ENCODE results near the gene ZNF516. TPM values are rescaled to one million over a fixed set of nuclear protein-coding genes. Genes with fewer than 3 reads are reported as not detected.

Gene ZNF516
- total RNA-seq, 4 donors from 2014 or later = 34.4 to 57.3 (median 39.5) TPM

DNA sequence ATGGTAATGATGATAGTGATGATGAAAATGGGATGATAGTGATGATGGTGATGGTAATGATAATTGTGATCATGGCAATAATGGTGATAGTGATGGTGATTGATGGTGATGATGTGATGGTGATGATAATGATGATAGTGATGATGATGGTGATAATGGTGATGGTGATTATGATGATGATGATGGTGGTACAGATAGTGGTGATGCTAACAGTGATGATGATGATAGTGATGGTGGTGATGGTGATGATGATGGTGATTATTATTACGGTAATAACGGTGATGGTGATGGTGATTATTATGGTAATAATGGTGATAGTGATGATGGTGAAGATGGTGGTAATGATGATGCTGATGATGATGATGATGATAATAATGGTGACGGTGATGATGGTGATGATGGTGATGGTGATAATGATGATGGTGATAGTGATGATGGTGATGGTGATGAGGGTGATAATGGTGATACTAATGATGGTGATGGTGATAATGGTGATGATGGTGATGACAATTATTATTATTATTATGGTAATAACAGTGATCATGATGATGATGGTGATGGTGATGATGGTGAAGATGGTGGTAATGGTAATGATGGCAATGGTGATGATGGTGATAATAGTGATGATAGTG is 151.0 kb downstream of the ZNF516 start:
- TF ChIP-seq POLR2A (IDR thresholded peaks at IDR 0.05) = no peak
- TF ChIP-seq, protein P1, sequence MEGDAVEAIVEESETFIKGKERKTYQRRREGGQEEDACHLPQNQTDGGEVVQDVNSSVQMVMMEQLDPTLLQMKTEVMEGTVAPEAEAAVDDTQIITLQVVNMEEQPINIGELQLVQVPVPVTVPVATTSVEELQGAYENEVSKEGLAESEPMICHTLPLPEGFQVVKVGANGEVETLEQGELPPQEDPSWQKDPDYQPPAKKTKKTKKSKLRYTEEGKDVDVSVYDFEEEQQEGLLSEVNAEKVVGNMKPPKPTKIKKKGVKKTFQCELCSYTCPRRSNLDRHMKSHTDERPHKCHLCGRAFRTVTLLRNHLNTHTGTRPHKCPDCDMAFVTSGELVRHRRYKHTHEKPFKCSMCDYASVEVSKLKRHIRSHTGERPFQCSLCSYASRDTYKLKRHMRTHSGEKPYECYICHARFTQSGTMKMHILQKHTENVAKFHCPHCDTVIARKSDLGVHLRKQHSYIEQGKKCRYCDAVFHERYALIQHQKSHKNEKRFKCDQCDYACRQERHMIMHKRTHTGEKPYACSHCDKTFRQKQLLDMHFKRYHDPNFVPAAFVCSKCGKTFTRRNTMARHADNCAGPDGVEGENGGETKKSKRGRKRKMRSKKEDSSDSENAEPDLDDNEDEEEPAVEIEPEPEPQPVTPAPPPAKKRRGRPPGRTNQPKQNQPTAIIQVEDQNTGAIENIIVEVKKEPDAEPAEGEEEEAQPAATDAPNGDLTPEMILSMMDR (IDR thresholded peaks at IDR 0.05) = no peak
- no peak overlapping the region for H3K4me3 ChIP-seq (ENCODE audit: low read depth, poor library complexity, severe bottlenecking)
- intact Hi-C loops (cut with DNase I; ENCODE audit: low total_unique reads) = no loop called here
- no peak for DNase-seq (ENCODE audit: low spot score in 2 of 2)
- WGBS, 2 donors = 91 to 97% methylated on average over 3 of the region's 3 CpGs

DNA sequence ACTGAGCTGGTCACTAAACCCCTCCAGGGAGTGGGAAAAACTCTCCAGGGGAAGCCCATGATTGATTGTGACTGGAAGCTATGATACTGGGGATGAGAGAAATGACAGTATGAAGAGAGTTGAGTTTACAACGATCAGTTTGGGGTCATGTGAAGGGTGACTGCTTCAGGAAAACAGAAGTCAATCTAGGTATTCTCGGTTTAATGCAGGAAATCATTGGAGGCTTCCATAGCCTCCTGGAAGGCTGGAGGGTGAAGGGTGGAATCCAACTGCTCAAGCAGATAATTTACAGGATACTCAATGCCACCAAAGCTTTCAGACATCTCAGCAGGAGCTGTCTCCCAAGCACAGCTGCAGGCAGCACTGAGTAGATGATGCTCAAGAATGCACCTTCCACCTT is 154.6 kb downstream of the ZNF516 start:
- no peak overlapping the region for H3K4me3 ChIP-seq (ENCODE audit: low read depth, poor library complexity, severe bottlenecking)
- intact Hi-C loops (cut with DNase I; ENCODE audit: low total_unique reads) = no loop called here
- WGBS, 2 donors = 80 to 88% methylated on average over 2 of the region's 2 CpGs
- no peak for TF ChIP-seq POLR2A (IDR thresholded peaks at IDR 0.05)
- TF ChIP-seq, protein P1 (IDR thresholded peaks at IDR 0.05) = no peak
- DNase-seq (ENCODE audit: low spot score in 2 of 2) = no peak

GRCh38 chr18:76339246-76339620 is 155.8 kb downstream of the ZNF516 start:
- WGBS, 2 donors = 50 to 70% methylated on average over 2 of the region's 2 CpGs
- no peak overlapping the region for H3K4me3 ChIP-seq (ENCODE audit: low read depth, poor library complexity, severe bottlenecking)
- intact Hi-C loops (cut with DNase I; ENCODE audit: low total_unique reads) = no loop called here
- TF ChIP-seq, protein P1 (IDR thresholded peaks at IDR 0.05) = no peak
- TF ChIP-seq POLR2A (IDR thresholded peaks at IDR 0.05) = no peak
- no peak for DNase-seq (ENCODE audit: low spot score in 2 of 2)

- WGBS, 2 donors = 76 to 80% methylated on average over 5 of the region's 5 CpGs
- TF ChIP-seq POLR2A (IDR thresholded peaks at IDR 0.05) = no peak
- TF ChIP-seq, protein P1 (IDR thresholded peaks at IDR 0.05) = no peak
- no peak overlapping the region for H3K4me3 ChIP-seq (ENCODE audit: low read depth, poor library complexity, severe bottlenecking)
- intact Hi-C loops (cut with DNase I; ENCODE audit: low total_unique reads) = no loop called here
- peak in 1 of 2 donors; percentile 61 for DNase-seq (ENCODE audit: low spot score in 2 of 2)
Observed at GRCh38 chr18:76338619-76339245, 156.3 kb downstream of the ZNF516 start.

GRCh38 chr18:76338088-76338487 is 157.0 kb downstream of the ZNF516 start:
- 92 to 95% methylated on average over 9 of the region's 9 CpGs for WGBS, 2 donors
- intact Hi-C loops (cut with DNase I; ENCODE audit: low total_unique reads) = no loop called here
- H3K4me3 ChIP-seq (ENCODE audit: low read depth, poor library complexity, severe bottlenecking) = no peak overlapping the region
- TF ChIP-seq POLR2A (IDR thresholded peaks at IDR 0.05) = no peak
- TF ChIP-seq, protein P1 (IDR thresholded peaks at IDR 0.05) = no peak
- no peak for DNase-seq (ENCODE audit: low spot score in 2 of 2)
